K562 (cell line): ENCODE results near the gene FAM89B. TPM values are rescaled to one million over a fixed set of nuclear protein-coding genes. Genes with fewer than 3 reads are reported as not detected.

Experiments
- AFF4 ChIP-seq: sonication (generic); formaldehyde crosslinking; IDR thresholded peaks from 2 replicates; pipeline ENCODE4 v1.8.0; 2023; ENCODE audit warnings: mild to moderate bottlenecking, missing genetic modification reagents
- CBX1 ChIP-seq: sonication (generic); IDR thresholded peaks from 2 replicates; pipeline ENCODE4 v1.6.1; 2016; ENCODE audit warnings: antibody characterized with exemption, low read depth, mild to moderate bottlenecking
- FOXA3 ChIP-seq, 2 experiments: fragments of 450-650 bp in 1 of 2; sonication (generic) in 1 of 2; formaldehyde crosslinking; IDR thresholded peaks in 1 of 2; conservative IDR thresholded peaks in 1 of 2; 2 replicates each; pipeline versions ENCODE4 v1.4.0 to v1.8.0; 2020 to 2022; ENCODE audit warnings: mild to moderate bottlenecking in 2 of 2, missing genetic modification reagents in 1 of 2
- RREB1 ChIP-seq: fragments of 250-450 bp; sonication (Bioruptor Pico); IDR thresholded peaks from 2 replicates; pipeline ENCODE4 v1.4.0; 2020
- ZC3H4 ChIP-seq: sonication (generic); formaldehyde crosslinking; IDR thresholded peaks from 2 replicates; pipeline ENCODE4 v1.9.0; 2021; ENCODE audit warnings: missing genetic modification reagents, borderline replicate concordance
- ZFP30 ChIP-seq: fragments of 250-450 bp; sonication (Bioruptor Pico); IDR thresholded peaks from 2 replicates; pipeline ENCODE4 v1.8.0; 2022; ENCODE audit warnings: moderate library complexity, mild to moderate bottlenecking, inconsistent platforms, borderline replicate concordance
- ZNF175 ChIP-seq: fragments of 200-800 bp; sonication (Bioruptor generic); IDR thresholded peaks from 2 replicates; pipeline ENCODE4 v1.6.1; 2016; ENCODE audit warnings: low read depth, mild to moderate bottlenecking, missing genetic modification characterization, missing compliant biosample characterization
- ZNF253 ChIP-seq: fragments of 250-450 bp; sonication (Bioruptor Pico); conservative IDR thresholded peaks from 2 replicates; pipeline ENCODE4 v1.6.1; 2021; ENCODE audit warnings: mild to moderate bottlenecking
- polyA plus RNA-seq, 8 experiments: library from polyadenylated mRNA; depleted of rRNA in 4 of 8; stranded (reverse) in 5 of 8; unstranded in 3 of 8; fragments of >200 nt; fragmentation: Nextera tagmentation in 2 of 8; fragmentation: Illumina TruSeq in 1 of 8; extraction: Ambion mirVana in 2 of 8; extraction: Trizol in 1 of 8; gene quantifications; 2 replicates each; pipeline versions ENCODE4 v1.2.1 to v1.2.3, GENCODE V29; 2011 to 2014; ENCODE audit warnings: inconsistent platforms in 1 of 8, missing spikeins in 1 of 8
- total RNA-seq, 7 experiments: library from RNA; depleted of rRNA in 6 of 7; stranded (reverse); fragments of >200 nt in 6 of 7; fragmentation: Illumina TruSeq in 2 of 7; extraction: Trizol in 2 of 7; gene quantifications; 2 replicates each; pipeline versions ENCODE4 v1.2.1 to v1.2.3, GENCODE V29; 2011 to 2021; ENCODE audit warnings: low replicate concordance in 1 of 7
- TF ChIP-seq, protein P1 (sequence below): fragments of 200-800 bp; sonication (Bioruptor generic); IDR thresholded peaks from 2 replicates; pipeline ENCODE4 v1.6.1; 2016; ENCODE audit warnings: missing genetic modification characterization, missing compliant biosample characterization

FAM89B gene
- total and polyA plus RNA-seq, 9 of the 15 experiments (the other 6 are each of a cell fraction or from before 2014, with no cell fraction given) = 0.32 to 27.6 (median 11.9) TPM

- TF ChIP-seq, protein P1, sequence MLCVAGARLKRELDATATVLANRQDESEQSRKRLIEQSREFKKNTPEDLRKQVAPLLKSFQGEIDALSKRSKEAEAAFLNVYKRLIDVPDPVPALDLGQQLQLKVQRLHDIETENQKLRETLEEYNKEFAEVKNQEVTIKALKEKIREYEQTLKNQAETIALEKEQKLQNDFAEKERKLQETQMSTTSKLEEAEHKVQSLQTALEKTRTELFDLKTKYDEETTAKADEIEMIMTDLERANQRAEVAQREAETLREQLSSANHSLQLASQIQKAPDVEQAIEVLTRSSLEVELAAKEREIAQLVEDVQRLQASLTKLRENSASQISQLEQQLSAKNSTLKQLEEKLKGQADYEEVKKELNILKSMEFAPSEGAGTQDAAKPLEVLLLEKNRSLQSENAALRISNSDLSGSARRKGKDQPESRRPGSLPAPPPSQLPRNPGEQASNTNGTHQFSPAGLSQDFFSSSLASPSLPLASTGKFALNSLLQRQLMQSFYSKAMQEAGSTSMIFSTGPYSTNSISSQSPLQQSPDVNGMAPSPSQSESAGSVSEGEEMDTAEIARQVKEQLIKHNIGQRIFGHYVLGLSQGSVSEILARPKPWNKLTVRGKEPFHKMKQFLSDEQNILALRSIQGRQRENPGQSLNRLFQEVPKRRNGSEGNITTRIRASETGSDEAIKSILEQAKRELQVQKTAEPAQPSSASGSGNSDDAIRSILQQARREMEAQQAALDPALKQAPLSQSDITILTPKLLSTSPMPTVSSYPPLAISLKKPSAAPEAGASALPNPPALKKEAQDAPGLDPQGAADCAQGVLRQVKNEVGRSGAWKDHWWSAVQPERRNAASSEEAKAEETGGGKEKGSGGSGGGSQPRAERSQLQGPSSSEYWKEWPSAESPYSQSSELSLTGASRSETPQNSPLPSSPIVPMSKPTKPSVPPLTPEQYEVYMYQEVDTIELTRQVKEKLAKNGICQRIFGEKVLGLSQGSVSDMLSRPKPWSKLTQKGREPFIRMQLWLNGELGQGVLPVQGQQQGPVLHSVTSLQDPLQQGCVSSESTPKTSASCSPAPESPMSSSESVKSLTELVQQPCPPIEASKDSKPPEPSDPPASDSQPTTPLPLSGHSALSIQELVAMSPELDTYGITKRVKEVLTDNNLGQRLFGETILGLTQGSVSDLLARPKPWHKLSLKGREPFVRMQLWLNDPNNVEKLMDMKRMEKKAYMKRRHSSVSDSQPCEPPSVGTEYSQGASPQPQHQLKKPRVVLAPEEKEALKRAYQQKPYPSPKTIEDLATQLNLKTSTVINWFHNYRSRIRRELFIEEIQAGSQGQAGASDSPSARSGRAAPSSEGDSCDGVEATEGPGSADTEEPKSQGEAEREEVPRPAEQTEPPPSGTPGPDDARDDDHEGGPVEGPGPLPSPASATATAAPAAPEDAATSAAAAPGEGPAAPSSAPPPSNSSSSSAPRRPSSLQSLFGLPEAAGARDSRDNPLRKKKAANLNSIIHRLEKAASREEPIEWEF (CRISPR knock-in tag) = peak; percentile 71; the same call in 1 of the 2 replicates
- TF ChIP-seq RREB1 (CRISPR knock-in tag) (no peak), ZNF253 (CRISPR knock-in tag) (no peak), ZC3H4 (no peak), ZNF175 (peak; percentile 88), ZFP30 (no peak), FOXA3 (CRISPR knock-in tag; conservative IDR thresholded peaks at IDR 0.05 in 1 of 2, IDR thresholded peaks at IDR 0.05 in 1 of 2) (peak; percentile 73 to 74; a peak in 3 of 4 replicates), CBX1 (0 out of 2 replicates have a peak, but pooled peaks have one; percentile 91), AFF4 (CRISPR knock-in tag) (no peak; the same call in 1 of the 2 replicates)
Observed at GRCh38 chr11:65574811-65575567, 2.7 kb downstream of the FAM89B start (continued).
